Right renal pelvis (tissue), 4 donors: ENCODE data around the gene TKFC. TPM values are rescaled to one million over a fixed set of nuclear protein-coding genes. Genes with fewer than 3 reads are reported as not detected.

Experiments used
- DNase-seq, 4 donors: peaks; one replicate each; pipeline ENCODE4 v3.0.0-alpha.2; 2013; ENCODE audit warnings: low read depth in 4 of 4, low spot score in 3 of 4, missing footprints in 1 of 4
- polyA plus RNA-seq, 4 donors: library from polyadenylated mRNA; unstranded; fragments of 120-200 nt; gene quantifications; one replicate each; pipeline ENCODE4 v1.2.1, GENCODE V29; 2013; ENCODE audit not compliant: insufficient read length in 4 of 4

Gene TKFC
- polyA plus RNA-seq, 4 donors, result 49.4 to 71.4 (median 58.3) TPM

DNA sequence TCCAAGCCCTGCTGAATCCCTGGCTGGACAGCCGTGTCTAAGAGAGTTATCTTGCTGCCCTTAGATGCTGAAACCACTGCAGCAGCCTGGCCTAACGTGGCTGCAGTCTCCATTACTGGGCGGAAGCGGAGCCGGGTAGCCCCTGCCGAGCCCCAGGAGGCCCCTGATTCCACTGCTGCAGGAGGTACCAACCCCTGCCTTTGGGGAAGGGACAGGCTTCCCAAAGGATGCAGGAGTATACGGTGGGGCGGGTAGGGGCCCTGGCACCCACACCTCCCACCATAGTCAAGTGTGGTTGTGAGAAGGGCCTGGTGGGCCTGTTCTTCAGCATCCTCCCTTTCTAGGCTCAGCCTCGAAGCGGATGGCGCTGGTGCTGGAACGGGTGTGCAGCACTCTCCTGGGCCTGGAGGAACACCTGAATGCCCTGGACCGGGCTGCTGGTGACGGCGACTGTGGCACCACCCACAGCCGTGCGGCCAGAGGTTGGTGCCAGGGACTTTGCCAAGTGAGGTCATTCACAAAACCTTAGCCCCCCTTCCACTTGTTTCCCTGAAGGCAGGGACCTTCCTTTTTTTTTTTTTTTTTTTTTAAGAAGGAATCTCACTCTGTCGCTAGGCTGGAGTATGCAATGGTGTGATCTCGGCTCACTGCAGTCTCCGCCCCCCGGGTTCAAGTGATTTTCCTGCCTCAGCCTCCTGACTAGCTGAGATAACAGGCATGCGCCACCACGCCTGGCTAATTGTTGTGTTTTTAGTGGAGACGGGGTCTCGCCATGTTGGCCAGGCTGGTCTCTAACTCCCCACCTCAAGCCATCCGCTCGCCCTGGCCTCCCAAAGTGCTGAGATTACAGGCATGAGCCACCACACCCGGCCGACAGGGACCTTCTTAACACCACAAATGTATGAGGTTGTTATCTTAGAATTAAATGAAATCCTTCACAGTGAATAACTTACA is 11.0 kb downstream of the TKFC start:
- no peak for DNase-seq

DNA sequence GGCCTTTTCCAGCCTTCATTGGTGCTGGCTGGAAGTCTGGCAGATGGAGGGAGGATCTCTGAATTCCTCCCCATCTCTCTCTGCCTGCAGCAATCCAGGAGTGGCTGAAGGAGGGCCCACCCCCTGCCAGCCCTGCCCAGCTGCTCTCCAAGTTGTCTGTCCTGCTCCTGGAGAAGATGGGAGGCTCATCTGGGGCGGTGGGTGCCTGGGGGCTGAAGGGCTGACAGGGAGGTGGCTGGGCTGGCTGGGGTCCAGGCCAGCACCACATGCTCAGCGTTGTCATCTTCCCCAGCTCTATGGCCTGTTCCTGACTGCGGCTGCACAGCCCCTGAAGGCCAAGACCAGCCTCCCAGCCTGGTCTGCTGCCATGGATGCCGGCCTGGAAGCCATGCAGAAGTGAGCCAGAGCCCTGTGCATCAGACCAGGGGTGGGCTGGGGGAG is 12.2 kb downstream of the TKFC start:
- DNase-seq, result no peak

GRCh38 chr11:61345954-61346843 is 13.2 kb downstream of the TKFC start:
- no peak for DNase-seq

DNA sequence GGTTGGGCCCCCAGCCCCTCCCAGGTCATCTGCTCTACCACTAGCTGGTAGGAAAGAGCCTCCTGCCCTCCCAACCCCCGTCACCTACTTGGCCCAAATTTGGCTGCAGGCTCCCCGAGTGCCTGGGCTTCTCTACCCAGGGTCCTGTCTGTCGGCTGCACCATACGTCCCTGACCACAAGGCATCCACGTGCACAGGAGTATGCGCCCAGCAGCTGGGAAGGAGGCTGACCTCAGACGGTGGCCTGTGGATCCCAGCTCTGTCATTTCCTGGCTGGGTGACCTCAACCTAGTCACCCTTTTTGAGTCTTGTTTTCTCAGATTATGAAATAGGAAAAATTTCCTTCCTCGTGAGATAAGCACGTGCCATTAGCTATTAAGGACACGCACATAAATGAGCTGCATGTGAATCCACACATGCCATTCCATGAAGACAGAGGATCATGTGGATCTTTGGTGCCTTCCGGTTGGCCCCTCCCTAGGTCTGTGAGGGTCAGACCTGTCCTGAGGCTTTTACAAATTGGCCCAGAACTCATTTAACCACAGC is 15.0 kb downstream of the TKFC start:
- no peak for DNase-seq

DNA sequence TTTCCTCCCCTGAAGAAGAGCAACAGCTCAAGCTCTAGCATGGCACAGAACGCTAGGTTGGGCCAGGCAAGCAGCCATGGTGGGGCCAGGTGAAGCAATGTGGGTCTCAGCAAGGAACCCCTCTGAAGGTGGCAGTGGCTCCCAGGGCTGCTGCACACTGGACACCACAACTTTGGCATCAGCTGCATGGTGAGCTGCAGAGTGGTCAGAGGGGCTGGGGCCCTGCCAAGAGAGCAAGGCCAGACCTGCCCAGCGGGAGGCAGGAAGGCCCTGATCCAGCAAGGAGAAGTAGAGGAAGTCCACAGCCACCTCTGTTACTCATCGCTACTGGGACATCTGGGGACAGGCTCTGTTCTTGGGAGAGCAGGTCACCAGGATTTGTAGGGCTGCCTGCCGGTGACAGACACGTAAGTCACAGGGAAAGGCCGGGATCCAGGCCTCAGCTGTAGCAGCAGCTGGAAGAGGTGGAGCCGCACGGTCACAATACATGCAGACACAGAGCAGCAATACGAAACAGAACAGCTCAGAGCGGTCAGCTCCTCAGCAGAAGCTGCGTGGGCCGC is 16.2 kb downstream of the TKFC start:
- no peak for DNase-seq

DNA sequence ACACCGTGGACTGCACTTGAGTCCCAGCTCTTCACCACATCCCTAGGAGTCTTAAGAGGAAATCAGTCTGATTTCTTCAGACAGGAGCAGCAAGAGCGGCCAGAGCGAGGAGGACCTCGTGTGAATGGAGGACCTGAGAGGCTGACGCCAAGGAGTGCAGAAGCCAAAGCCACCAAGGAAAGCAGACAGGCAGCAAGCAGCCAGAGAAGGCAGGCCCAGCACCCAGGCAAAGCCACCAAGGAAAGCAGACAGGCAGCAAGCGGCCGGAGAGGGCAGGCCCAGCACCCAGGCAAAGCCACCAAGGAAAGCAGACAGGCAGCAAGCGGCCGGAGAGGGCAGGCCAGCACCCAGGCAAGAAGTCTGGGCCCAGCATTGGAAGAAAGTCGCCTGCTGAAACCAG is 16.9 kb downstream of the TKFC start:
- no peak for DNase-seq

GRCh38 chr11:61350336-61350735 is 17.3 kb downstream of the TKFC start:
- no peak for DNase-seq

DNA sequence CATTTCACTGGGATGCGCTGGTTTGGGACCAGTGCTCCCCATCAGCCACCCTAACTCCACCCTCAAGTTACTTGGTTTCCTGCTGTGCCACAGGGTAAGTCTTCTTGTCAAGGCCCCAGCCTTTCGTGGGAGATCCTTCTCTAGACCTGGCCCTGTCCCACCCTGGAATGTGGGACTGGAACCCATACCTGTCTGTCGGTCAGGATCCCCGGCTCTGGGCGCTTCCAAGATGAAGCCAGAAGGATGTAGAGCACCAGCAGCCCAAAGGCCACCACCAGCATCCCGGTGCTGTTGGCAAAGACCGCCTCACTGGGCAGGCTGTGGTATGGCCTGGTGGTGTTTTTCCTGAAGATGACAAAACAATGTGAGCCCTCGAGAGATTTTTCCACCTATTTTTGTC is 17.8 kb downstream of the TKFC start:
- no peak for DNase-seq

- no peak for DNase-seq
Measured at GRCh38 chr11:61352038-61352437, 19.0 kb downstream of the TKFC start.

- no peak for DNase-seq
Measured at GRCh38 chr11:61353131-61354067, 20.4 kb downstream of the TKFC start.

DNA sequence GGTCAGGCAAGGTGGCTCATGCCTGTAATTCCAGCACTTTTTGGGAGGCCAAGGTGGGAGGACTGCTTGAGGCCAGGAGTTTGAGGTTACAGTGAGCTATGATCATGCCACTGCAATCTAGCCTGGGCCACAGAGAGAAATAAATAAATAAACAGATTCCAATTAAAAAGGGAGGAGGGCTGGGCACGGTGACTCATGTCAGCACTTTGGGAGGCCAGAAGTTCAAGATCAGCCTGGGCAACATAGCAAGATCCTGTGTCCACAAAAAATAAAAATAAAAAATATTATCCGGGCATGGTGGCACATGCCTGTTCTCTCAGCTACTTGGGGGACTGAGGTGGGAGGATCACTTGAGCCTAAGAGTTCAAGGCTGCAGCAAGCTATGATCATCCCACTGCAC is 21.2 kb downstream of the TKFC start:
- no peak for DNase-seq

DNA sequence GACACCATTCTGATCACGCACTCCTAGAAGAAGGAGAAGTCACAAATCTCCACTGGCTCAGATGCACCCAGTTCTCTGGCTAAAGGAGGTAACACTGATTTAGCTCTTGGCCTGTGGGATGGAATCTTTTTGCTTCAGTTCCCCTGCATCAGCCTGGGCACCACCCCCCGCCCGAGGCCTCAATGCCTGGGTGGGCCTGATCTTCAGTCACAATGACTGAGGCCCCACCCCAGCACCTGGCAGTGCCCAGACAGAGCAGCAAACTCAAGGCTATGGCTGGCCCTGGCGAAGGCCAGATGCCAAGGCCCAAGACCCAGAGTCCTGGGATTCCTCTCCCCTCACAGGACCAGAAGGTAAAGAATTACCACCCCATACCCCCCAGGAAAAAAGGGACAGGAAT is 23.7 kb downstream of the TKFC start:
- no peak for DNase-seq

DNA sequence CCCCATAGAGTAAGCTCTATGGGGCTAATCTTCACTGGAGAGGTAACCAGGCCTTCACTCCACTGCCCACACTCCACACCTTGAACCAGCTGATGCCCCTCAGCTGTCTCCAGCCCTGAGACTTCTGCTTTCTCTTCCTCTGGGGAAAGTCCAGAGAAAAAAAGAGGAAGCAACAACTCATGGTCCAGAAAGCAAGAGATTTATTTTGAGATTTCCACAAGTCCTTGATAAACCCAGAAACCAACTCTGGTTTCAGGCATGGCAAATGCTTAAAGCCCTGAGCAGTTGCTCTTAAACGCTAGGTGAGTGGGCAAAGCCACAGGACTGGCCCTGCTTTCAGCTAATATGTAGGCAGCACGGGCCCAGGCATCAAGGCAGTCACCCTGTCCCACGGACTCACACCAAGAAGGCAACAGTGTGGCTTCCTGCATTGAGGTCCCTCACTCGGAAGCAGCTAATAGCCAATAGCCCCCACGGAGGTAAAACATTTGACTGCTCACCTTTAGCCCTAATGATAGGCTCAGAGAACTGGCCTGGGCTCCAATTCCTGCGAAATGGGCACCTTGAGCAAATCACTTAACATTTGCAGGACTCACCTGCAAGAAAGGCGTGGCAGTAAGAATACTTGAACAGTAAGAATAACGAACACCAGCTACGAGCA is 24.3 kb downstream of the TKFC start:
- no peak for DNase-seq

DNA sequence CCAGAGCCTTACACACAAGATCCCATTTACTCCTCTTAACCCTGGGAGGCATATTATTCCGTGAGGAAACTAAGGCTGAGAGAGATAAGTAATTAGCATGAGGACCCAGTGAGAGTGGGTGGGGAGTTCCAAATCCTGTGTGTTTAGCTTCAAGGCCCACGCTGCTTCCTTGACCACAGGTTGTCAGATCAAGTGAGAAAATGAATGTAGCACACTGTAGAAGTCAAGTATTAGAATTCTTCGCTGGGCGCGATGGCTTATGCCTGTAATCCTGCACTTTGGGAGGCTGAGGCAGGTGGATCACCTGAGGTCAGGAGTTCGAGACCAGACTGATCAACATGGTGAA is 24.8 kb downstream of the TKFC start:
- no peak for DNase-seq

- DNase-seq, result no peak
Measured at GRCh38 chr11:61358566-61358965, 25.5 kb downstream of the TKFC start.

- DNase-seq, result no peak
Measured at GRCh38 chr11:61359516-61359915, 26.5 kb downstream of the TKFC start.

GRCh38 chr11:61361237-61361740 is 28.3 kb downstream of the TKFC start:
- no peak for DNase-seq

- DNase-seq, result peak; percentile 86 to 89 (median 88)
Measured at GRCh38 chr11:61361741-61362541, 28.9 kb downstream of the TKFC start, which contains the start of the genes CYB561A3 and TMEM138. CYB561A3 (minus strand) TSS chr11:61361882; CDS start chr11:61356713, 5,169 bp downstream. TMEM138 (plus strand) TSS chr11:61362374; CDS start chr11:61364391, 2,017 bp downstream.
